ENCODE results near the gene ENO2.
A peak's percentile ranks its signal among the peaks of the same experiment; 100 is the strongest.

Gene ENO2

DNA sequence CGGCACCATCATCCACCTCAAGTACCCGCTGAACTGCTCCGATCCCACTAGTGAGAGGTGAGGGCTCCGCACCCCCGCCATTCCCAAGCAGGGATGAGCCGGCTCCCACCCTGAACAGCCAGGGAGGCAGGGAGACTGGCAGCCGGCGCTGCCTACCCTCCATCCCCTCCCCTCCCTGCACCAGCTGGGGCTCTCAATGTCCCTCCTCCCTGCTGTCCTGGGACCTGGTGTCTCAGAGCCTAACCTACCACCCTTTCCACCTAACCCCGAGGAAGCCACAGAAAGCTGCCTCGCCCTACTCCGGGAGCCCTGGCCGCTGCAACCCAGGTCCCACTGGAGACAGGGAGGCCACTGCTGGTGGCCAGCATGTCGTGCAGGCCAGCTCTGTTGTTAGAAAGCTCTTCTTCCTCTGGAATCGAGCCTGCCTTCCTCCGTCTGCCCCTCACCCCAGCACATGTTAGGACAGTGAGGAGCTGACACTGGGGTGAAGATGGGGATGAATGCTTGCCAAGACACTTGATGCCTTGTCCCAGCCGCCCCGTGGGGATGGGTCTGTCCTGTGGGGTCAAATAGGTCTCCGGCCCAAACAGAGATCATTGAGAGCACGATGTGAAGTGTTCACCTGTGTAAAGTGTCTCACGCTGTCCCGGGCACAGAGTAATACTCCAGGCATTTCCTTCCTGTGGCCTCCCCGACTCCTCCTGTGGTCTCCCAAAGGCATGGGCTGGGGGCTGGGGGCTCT, 37.9 kb downstream of the ENO2 start:
- peak; percentile 31 for DNase-seq

DNA sequence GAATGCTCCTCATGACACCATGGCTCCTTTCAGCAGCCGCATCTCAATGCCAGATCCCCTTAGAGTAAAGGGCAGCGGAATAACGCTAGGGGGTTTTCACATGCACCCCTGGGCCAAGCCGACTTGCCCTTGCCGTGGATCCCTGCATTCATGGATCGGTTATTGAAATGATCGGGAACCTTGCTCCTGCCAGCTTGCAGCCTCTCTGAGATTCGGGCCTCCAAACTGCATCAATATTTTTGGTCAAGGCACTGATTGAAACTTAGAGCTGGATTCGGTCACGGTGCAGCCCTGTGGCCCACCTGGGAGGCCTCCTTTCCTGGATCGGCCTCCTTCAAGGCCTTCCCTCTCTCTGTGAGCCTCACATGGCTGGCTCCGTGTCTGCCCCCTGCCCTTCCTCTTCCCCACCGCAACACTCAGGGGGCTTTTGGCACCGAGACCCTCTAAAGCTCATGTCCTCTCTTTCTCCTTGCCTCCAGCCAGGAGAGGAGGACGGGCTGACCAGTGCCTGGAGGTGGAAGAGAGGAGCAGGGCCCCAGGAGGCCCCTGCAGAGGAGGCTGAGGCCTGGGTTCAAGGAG, 38.6 kb downstream of the ENO2 start:
- no peak for DNase-seq

DNA sequence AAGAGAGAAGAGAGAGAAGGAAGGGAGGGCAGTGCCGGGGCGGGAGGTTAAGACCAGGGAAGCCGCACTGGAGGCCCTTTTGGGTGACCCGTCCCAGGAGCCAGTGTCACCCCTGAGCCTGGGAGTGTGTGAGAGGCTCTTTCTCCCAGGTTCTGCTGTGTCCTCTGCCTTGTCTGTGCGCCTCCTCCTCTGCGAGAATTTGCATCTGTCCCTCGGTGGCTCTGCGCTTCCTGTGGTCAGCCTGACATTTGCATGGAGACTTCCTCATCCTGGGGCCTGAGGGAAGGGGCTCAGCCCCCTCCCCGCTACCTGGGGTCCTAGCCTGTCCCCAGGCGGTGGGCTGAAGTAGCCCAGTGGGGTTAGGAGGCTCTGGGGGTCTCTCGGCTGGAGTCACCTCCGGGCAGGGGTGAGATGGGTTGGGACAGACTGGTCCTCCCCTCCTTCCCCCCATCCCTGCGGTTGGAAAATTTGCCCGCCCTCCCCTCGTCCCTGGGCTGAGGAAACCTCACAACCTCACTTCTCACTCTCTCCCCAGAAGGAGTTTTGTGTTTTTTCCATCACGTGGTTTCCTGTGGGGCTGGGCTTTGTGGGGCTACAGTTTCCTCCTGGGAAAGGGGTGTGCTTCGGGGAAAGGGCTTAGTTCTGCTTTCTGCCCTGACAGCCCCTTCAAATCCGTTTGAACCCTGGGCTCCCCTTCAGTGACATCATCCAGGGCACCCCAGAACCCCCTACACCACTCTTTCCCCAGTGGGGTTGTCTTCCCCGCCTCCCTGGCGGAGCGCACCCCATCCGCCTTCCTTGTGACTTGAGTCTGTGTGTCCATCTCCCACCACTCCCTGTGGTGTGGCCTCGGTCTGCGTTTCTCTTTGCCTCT, 39.3 kb downstream of the ENO2 start:
- peak; percentile 88 for DNase-seq

DNA sequence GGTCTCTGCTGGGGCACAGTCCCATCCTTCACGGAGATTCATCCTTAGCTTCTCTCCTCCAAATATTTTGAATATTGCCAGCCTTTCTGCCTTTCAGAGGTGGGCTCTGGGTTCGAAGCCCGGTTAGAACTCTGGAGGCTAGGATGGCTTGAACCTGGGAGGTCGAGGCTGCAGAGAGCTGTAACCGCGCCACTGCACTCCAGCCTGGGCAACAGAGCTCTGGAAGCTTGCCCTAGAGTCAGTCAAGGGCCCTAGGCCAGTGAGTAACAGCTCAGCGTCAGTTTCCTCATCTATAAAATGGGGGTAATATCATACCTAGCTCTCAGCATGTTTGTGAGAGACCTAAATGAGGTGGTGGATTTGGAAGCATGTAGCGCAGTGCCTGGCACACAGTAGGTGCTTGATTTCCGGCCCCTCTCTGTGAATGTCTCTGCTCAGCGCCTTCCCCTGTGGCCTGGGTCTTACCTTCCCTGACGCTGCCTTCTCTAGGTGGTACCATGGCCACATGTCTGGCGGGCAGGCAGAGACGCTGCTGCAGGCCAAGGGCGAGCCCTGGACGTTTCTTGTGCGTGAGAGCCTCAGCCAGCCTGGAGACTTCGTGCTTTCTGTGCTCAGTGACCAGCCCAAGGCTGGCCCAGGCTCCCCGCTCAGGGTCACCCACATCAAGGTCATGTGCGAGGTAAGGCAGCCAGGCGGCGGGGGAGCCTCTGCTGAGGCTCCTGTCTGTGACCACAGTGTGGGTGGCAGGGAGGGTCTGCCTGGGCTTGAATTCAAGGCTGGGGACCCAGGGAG, 40.1 kb downstream of the ENO2 start:
- DNase-seq: peak; percentile 25

DNA sequence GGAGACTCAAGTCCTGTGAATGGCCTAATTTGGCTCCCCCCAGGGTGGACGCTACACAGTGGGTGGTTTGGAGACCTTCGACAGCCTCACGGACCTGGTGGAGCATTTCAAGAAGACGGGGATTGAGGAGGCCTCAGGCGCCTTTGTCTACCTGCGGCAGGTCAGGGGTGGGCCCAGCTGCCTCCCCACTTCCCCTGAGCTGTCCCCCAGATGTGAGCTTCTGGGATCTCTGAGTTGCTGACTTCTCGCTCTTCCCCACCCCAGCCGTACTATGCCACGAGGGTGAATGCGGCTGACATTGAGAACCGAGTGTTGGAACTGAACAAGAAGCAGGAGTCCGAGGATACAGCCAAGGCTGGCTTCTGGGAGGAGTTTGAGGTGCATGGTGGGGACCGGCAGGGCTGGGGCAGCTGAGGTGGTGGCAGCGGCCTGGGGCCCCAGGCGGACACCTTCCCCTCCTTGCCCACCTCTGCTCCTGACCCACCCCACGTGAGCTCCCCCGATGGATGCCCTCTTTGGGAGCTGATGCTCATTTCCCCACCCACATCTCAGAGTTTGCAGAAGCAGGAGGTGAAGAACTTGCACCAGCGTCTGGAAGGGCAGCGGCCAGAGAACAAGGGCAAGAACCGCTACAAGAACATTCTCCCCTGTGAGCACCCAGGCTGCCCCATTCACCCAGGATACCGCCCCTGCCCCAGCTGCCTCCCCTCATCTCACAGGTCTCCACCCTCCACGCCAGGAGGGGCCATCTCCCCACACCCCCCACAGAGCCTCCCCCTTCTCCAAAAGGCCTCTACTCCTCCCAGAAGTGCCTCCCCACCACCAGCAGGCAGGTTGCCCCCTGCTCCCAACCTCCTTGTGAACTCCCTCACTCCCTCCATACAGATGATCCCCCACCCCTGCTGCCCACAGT, 41.0 kb downstream of the ENO2 start:
- DNase-seq: no peak

DNA sequence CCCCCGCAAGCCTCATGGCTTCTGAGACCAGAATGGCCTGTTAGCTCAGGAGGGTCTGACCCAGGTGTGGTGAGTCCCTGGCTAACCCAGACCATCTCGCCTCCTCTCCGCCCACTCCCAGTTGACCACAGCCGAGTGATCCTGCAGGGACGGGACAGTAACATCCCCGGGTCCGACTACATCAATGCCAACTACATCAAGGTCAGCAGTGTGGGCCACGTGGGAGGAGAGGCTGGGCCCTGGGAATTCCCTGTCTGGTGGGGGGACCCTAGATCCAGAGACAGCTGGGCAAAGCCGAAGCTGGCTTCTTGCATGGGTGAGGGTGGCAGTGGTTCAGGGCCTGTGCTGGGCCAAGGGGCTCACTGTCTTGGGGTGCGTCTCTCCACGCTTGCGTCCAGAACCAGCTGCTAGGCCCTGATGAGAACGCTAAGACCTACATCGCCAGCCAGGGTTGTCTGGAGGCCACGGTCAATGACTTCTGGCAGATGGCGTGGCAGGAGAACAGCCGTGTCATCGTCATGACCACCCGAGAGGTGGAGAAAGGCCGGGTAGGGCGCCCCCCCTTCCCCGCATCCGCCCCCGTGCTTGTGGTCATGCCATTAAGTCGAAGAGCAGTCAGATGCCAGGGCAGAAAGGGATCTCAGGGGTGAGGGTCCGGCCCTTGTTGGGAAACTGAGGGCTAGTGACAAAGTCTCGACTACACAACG, 41.8 kb downstream of the ENO2 start:
- DNase-seq: peak; percentile 53

DNA sequence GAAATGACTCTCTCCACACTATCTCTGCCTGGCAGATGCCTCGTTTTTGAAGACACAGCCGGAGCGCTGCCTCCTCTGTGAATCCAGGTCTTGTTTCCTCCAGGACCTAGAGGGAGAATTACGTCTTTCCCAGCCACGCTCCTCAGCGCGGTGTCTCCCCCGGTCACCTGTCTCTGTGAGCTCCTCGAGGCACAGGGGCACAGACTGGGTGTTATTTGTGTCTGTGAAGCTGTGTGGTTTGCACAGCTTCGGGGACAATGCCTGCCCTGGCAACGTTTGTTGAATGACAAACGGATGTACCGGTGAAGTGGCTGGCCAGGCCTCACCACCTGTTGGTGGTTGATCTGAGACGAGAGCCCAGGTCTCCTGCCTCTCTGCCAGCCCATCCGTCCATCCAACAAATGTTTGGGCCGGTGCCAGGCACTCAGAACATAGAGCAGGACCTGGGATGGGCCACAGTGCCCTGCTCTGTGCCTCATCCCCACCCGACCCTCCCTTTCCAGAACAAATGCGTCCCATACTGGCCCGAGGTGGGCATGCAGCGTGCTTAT, 42.8 kb downstream of the ENO2 start:
- DNase-seq: peak; percentile 73

DNA sequence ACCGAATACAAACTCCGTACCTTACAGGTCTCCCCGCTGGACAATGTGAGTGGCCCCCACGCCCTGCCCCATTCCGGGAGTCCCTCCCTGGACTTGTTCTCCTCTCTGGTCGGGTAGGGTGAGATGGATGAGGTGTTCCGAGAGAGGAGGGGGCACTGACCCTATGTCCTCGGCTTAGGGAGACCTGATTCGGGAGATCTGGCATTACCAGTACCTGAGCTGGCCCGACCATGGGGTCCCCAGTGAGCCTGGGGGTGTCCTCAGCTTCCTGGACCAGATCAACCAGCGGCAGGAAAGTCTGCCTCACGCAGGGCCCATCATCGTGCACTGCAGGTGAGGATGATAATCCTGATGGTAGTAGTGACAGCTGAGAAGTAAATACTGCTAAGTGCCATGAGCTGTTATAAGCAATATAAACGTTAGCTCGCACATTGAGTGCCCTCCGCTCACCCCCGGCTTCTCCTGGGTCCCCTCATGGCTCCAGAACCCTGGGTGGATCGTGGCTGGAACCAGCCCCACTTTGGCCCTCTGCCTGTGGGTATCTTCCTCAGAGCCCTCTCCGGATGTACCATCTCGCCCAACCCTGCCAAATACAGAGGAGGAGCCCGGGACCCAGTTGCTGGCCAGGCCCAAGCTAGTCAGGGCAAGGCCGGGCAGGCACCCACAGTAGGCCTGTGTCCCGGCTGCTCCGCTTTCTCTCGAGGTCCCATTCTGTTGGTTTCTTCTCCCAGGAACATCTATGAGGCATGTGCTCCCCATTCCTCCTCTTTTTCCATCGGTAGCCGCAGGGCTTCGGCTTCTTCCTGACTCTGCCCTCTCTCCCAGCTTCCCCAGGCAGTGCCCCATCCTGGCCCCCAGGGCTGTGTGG, 43.6 kb downstream of the ENO2 start:
- no peak for DNase-seq

DNA sequence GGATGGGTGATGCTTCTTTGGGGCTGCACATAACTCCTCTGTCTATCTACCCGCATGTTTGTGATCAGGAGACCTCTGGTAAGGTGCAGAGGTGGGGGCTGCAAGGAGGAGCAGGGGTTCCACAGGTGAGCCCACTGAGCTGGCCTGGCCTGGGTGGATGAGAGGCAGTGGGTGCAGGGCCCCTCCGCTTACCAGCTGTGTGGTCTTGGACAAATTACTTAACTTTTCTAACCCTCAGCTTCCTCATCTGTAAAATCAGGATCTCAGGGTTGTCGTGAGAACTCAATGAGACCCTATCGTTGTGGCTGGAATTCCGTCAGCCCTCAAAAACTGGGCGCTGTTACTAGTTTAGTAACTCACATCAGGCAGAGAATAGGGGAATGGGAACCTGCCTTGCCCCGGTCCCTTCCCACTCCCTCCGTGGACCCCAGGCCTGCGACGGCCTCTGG, 44.3 kb downstream of the ENO2 start:
- no peak for DNase-seq

DNA sequence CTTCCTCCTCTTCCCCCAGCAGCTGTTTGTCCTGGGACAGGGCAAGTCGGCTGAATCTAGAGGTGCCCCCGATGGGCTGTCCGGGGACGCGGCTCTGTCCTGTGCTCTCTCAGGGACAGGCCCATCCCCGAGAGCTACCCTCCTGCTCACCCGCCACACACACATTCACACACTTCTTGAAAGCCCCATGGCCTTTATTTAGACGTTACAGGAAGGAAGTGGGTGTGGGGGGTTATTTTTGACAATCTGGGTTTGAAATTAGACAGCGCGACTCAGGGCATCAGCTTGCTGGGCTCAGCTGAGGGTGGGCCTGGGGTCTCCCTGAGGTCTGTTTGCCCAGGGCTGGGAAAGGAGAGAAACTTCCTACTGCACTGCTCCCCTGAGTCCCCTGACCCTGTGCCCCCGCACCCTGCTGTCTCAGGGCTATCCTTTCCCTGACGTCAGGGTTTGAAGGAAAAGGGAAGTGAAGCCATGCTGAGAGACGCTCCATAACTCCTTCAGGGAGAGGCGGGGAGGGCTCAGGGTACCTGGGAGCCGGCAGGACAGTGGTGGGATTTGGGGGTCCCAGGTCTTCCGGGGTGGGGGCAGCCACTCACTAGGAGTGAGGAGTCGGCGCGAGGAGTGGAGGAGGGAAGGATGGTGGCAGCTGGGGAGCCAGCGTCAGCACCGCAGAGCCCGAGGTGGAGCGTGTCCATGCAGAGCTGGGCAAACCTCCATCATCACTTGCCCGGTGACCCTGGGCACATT, 44.9 kb downstream of the ENO2 start:
- DNase-seq: peak; percentile 92

DNA sequence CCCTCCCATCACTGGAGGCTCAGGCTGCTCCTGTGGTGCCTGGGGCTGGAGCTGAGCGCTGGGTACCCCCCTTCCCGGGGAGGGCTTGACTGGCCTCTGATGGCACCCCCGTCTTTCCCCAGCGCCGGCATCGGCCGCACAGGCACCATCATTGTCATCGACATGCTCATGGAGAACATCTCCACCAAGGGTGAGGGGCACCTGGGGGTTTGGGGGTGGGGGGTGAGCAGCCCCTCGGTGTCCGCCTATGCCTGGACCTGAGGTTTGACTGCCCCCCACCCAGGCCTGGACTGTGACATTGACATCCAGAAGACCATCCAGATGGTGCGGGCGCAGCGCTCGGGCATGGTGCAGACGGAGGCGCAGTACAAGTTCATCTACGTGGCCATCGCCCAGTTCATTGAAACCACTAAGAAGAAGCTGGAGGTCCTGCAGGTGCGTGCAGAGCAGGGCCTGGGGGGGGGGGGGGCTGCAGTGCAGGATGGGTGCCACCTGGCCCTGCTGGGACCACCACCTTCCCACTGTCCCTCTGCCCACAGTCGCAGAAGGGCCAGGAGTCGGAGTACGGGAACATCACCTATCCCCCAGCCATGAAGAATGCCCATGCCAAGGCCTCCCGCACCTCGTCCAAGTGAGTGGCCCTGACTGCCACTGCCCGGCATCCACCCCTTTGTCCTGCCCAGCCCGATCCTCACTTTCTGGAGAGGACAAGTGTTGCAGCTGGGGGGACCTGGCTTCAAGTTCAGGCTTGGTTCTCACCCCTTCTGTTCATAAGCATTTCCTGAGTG, 45.6 kb downstream of the ENO2 start:
- no peak for DNase-seq

DNA sequence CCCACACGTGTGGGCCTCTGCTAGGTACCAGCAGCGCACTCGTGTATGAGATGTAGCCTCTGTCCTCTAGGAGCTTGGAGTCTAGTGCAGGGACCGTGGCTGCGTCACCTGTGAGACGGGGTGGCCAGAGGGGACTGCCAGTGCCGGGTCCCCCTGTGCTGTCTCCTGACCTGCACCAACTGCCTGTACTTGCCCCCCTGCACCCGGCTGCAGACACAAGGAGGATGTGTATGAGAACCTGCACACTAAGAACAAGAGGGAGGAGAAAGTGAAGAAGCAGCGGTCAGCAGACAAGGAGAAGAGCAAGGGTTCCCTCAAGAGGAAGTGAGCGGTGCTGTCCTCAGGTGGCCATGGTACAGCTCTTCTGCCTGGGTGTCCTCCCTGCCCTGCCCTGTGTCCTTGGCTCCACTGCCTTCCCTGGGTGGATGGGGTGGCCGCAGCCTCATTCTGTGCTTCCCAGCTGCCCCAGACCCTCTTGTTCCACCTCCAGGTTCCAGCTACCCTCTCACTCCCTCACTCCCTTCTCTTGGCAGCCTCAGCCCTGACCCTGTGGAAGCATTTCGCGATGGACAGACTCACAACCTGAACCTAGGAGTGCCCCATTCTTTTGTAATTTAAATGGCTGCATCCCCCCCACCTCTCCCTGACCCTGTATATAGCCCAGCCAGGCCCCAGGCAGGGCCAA, 46.4 kb downstream of the ENO2 start:
- peak; percentile 64 for DNase-seq

DNA sequence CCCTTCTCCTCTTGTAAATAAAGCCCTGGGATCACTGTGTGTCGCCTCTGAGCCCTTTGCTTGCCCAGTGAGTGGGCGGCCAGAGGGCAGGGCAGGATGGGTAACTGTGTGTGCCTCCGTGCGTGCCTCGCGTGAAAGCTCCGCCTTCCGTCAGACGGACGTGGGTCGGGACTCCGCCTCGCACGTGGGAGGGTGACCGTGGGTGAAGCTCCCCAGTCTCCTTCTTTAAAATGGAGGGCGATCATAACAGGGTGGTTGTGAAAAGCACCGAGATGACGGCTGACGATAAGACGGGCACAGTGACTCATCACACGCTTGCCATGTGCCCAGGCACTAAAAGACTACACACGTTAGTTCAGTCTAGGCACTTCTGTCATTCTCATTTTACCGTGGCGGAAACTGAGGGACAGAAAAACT, 46.9 kb downstream of the ENO2 start:
- DNase-seq: peak; percentile 95

DNA sequence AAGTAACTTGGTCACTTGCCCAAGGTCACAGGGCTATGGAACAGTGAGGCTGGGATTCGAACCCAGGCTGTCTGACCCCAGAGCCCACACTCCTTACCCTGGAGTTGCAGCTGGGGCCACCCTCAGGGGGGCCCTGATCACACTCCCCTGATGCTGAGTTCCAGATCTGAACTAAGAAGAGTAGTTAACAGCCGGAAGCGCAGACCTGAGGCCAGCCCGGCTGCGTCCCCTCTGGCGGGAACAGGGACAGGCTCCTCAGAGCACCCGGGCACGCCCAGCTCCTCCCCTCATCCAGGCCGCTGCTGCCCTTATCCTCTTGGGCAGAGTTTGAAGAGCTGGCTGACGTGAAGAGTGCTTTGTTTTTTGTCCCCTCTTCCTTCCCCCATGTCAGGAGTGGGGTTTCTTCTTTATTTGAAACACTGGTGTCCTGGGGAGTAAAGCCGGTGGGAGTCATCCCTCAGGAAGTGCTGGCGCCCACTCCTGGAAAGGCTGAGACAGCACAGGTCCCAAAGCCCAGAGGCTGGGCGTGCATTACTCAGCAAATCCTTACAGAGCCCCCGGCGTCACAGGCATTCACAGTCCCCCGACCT, 47.4 kb downstream of the ENO2 start:
- no peak for DNase-seq

DNA sequence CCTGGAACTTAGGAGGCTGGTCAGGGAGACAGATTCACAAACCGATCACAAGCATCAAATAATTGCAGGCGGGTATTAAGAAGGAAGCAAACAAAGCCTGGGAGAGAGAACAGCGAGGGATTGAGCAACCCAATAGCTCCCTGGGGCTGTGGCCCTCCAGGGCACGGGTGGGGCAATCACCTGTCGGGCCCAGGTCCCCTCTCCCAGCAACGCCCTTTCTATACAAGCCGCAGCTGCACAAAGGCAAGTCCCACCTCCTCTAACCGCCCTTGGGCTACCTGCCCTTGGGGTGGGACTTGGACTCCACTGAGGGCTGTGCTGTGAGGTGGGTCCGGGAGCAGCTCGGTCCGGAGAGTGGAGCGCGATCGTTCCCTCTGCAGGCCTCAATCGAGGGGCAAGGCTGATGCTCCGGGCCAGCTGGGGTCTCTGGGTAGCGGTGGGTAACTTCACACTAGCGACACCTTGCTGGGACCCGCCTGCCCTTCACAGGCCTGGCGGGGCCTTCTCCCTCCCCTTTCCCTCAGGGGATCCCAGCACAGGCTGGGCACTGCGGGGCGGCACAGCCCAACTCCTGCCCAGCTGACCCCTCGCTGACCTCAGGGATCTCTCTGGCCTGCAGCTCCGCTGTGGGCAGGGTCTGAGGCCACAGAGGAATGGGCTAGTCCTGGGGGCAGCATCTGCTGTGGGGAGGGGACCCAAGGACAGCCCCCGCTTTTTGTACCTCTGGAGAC, 48.1 kb downstream of the ENO2 start:
- DNase-seq: no peak

DNA sequence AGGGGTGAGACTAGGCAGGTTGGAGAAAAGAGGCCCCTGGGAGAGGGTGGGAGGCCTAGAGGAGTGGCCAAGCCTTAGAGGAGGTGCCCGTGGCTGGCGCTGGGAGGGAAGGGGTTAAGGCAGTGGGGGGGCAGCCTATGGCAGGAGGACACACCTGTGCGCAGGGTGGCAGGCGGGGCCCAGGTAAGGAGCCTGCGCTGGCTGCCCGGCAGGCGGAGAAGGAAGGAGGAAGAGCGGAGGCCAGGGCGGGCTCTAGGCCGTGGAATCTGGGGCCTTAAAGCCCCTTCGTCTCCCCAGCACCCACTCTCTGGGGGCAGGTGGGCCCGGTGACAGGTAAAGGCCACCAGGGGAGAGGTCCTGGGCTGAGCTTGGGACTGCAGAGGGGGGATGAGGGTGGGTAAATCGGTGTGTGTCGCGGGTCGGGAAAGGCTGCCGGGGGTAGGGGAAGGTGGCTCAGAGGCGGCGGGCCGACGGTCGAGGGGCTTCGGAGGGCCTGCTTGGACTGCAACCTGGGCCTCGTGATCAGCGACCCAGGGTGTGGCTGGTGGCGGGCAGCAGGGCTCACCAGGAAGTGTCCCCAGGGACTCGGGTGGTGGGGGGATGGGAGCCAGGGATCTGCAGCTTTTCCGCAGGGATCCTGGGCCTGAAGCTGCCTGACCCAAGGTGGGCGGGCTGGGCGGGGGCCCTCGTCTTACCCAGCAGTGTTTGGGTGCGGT, 48.8 kb downstream of the ENO2 start:
- DNase-seq: no peak
